ENCODE results near the gene CCDC71L. TPM values are rescaled to one million over a fixed set of nuclear protein-coding genes. Genes with fewer than 3 reads are reported as not detected.
"Not testable (repeated sequence)": the region's sequence is repeated elsewhere in the genome, so short reads cannot be mapped to it uniquely, and the experiment has no call there.

Gene CCDC71L
- total RNA-seq (23.1 and 25.1 TPM in 2 replicates), polyA plus RNA-seq (7.2 and 8.3 TPM in 2 replicates)

DNA sequence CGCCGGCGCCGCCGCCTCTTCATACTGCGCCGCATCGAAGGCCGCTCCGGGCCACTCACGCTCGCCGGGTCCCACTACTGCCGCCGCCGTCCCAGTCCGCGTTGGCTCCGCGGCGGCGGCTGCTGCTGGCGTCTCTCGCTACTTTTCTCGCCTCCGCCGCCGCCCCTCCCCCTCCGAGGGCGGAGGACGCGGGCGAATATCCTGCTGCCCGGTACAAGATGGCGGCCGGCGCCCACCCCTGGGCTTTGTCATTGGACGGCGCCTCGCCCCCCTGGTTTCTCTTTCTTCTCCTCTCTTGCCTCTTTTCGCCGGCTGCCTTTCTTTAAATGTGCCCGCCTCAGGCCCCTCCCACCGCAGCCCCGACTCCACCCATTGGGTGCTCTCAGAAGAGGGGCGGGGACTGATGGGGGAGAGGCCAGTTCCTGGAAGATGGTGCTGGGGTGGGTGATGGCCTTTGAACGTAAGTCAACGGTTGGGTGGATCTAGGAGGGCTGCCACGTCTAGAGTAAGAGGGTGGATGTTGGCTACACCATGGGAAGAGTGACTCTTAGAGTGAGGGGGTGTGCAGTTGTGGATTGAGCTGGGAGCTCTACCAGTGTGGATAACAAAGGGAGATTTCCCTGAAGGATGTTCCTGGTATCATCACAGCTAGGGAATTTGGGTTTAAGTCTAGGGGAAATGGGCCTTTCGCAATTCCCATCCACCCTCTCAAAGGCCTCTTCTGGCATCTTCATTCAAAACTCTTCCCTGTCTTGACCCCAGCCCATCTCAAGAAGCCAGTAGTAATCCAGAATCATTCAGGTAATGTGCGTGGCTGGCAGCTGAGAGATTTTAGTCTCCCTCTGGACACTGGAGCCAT, at the start of gene CCDC71L:
CCDC71L (minus strand) TSS at position 297 of the 859 bp plus-strand sequence; CDS start at position 35, 262 bp downstream.
- H3K36me3 ChIP-seq = no peaks in the 10 kb centered on the region
- peak within 1 kb of the TSS; percentile 75 for H3K4me3 ChIP-seq
- H3K27ac ChIP-seq = peak within 1 kb of the TSS; percentile 52
- DNase-seq (ENCODE audit: low read depth in 1 of 2, low spot score in 1 of 2) = peak; percentile 93 to 98
- H3K4me1 ChIP-seq (ENCODE audit: low read depth) = no peaks in the 10 kb centered on the region
- H3K9me3 ChIP-seq (ENCODE audit: low read depth) = no peaks in the 10 kb centered on the region
- H3K27me3 ChIP-seq = no peaks in the 10 kb centered on the region
- TF ChIP-seq, protein P1, sequence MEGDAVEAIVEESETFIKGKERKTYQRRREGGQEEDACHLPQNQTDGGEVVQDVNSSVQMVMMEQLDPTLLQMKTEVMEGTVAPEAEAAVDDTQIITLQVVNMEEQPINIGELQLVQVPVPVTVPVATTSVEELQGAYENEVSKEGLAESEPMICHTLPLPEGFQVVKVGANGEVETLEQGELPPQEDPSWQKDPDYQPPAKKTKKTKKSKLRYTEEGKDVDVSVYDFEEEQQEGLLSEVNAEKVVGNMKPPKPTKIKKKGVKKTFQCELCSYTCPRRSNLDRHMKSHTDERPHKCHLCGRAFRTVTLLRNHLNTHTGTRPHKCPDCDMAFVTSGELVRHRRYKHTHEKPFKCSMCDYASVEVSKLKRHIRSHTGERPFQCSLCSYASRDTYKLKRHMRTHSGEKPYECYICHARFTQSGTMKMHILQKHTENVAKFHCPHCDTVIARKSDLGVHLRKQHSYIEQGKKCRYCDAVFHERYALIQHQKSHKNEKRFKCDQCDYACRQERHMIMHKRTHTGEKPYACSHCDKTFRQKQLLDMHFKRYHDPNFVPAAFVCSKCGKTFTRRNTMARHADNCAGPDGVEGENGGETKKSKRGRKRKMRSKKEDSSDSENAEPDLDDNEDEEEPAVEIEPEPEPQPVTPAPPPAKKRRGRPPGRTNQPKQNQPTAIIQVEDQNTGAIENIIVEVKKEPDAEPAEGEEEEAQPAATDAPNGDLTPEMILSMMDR (IDR thresholded peaks at IDR 0.05; ENCODE audit: low read depth, low read length) = no peak

DNA sequence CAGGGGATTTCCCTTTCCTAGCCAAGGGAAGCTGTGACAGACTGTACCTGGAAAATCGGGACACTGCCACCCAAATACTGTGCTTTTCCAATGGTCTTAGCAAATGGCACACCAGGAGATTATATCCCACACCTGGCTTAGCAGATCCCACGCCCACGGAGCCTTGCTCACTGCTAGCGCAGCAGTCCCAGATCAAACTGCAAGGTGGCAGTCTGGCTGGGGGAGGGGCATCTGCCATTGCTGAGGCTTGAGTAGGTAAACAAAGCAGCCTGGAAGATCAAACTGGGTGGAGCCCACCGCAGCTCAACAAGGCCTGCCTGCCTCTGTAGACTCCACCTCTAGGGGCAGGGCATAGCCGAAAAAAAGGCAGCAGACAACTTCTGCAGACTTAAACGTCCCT, 48.6 kb upstream of the CCDC71L start:
- H3K9me3 ChIP-seq (ENCODE audit: low read depth); H3K27ac ChIP-seq; H3K4me1 ChIP-seq (ENCODE audit: low read depth); H3K4me3 ChIP-seq; DNase-seq (ENCODE audit: low read depth in 1 of 2, low spot score in 1 of 2); H3K36me3 ChIP-seq; H3K27me3 ChIP-seq: not testable (repeated sequence)

DNA sequence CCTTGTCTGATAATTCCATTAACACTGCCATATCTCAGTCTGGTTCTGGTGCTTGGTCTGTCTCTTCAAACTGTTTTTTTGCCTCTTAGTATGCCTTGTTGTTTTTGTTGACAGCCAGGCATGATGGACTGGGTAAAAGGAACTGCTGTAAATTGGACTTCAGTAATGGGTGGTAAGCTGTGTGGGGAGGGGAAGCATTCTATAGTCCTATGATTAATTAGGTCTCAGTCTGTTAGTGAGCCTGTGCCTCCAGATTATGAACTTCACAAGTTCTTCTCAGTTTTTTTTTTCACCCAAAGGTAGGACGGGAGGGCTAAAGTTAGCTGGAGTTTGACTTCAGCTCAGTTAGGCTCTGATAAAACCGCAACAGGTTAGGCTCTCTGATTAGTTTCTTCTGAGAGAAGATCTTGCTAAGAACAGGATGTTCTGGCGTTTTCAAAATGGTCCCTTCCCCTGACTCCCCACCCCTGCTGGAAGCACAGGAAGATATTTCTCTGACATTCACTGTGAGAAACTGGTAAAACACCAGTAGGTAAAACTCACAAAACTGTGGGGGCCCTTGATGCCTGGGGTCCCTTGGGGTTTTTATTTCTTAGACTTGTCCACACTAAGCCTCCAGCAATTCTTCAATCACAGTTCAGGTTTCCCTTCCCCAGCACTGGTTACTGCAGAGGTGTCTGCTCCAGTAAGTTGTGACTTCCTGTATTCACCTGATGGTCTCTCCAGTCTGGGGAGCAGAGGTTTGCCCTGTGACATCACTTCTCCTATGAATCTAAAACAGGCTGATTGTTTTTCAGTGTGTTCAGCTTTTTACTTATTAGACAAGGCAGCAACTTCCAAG, 43.3 kb upstream of the CCDC71L start:
- no peaks in the 10 kb centered on the region for H3K27me3 ChIP-seq
- no peaks in the 10 kb centered on the region for H3K4me1 ChIP-seq (ENCODE audit: low read depth)
- H3K9me3 ChIP-seq (ENCODE audit: low read depth) = no peaks in the 10 kb centered on the region
- TF ChIP-seq, protein P1 (IDR thresholded peaks at IDR 0.05; ENCODE audit: low read depth, low read length) = no peak
- no peak overlapping the region for H3K4me3 ChIP-seq
- no peaks in the 10 kb centered on the region for H3K36me3 ChIP-seq
- DNase-seq (ENCODE audit: low read depth in 1 of 2, low spot score in 1 of 2) = no peak
- H3K27ac ChIP-seq = no peak overlapping the region

DNA sequence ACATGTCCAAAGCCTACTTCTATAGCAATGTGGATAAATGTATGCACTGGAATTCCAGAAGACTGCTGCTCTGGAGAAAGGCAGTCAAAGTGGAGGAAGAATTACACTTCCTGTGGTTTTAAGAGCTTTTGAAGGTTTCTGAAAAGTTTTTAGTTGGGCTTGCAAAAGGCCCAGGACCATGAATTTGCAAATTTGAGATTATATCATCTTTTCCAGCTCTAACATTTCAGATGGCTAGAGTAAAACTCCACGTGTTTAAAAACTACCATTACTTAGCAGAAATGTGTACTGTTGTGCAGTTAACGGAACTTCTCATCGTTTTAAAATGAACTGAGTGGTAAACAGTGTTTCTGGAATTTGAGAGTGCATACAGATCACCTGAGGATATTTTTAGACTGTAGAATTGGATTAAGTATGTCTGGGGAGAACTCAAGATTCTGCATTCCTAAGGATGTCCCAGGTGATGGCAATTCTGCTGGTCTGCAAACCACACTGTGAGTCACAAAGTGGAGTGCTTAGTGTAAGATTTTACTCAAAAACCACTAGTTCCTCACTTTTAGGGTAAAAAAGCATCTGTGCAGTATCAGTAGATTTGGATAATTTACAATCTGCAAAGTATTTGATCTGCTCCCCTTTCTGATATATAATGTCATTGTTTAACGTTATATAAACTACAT, 32.9 kb upstream of the CCDC71L start:
- TF ChIP-seq, protein P1 (IDR thresholded peaks at IDR 0.05; ENCODE audit: low read depth, low read length) = no peak
- H3K27ac ChIP-seq = no peak overlapping the region

DNA sequence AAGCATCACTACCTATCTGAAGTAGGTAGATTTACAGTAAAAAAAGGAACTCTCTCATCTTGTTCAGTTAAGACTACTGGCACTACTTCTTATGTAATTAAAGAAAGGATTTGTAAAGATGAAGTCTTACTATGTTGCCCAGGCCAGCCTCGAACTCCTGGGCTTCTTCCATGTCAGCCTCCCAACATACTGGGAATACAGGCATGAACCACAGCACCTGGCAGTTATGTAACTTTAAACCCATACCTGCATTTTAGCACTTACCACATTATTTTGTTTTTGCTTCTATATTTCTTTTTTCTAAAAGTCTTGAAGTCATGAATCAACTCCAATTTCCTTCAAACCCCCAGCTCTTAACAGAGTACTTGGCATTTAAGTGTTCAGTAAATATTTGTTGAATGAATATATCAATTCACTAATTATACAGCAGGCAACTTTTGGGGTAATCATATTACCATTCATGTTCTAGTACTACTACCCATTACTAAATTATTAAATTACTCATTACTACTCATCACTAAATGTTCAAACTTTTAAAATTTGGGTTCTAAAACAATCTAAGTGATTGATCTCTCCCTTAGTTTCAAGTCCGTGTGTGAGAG, 31.6 kb upstream of the CCDC71L start:
- Histone ChIP-seq H3K4me3 (no peak overlapping the region), H3K4me1 (ENCODE audit: low read depth) (no peaks in the 10 kb centered on the region), H3K36me3 (no peaks in the 10 kb centered on the region), H3K9me3 (ENCODE audit: low read depth) (no peaks in the 10 kb centered on the region), H3K27ac (no peak overlapping the region), H3K27me3 (no peaks in the 10 kb centered on the region)
- no peak for DNase-seq (ENCODE audit: low read depth in 1 of 2, low spot score in 1 of 2)
- TF ChIP-seq, protein P1 (IDR thresholded peaks at IDR 0.05; ENCODE audit: low read depth, low read length) = no peak

More for the DNA sequence above, 32.9 kb upstream of the CCDC71L start:
- H3K4me1 ChIP-seq (ENCODE audit: low read depth) = no peaks in the 10 kb centered on the region
- H3K27me3 ChIP-seq = no peaks in the 10 kb centered on the region
- no peaks in the 10 kb centered on the region for H3K36me3 ChIP-seq
- no peak overlapping the region for H3K4me3 ChIP-seq
- no peak for DNase-seq (ENCODE audit: low read depth in 1 of 2, low spot score in 1 of 2)
- no peaks in the 10 kb centered on the region for H3K9me3 ChIP-seq (ENCODE audit: low read depth)

DNA sequence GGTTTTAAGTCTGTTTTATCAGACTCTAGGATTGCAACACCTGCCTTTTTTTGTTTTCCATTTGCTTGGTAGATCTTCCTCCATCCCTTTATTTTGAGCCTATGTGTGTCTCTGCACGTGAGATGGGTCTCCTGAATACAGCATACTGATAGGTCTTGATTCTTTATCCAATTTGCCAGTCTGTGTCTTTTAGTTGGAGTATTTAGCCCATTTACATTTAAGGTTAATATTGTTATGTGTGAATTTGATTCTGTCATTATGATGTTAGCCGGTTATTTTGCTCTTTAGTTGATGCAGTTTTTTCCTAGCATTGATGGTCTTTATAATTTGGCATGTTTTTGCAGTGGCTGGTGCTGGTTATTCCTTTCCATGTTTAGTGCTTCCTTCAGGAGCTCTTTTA, 27.2 kb upstream of the CCDC71L start:
- not testable (repeated sequence) for H3K4me3 ChIP-seq; H3K9me3 ChIP-seq (ENCODE audit: low read depth); H3K4me1 ChIP-seq (ENCODE audit: low read depth); DNase-seq (ENCODE audit: low read depth in 1 of 2, low spot score in 1 of 2); H3K36me3 ChIP-seq; H3K27ac ChIP-seq; H3K27me3 ChIP-seq
